Measurements from ENCODE around the gene GPR160.
A peak's percentile ranks its signal among the peaks of the same experiment; 100 is the strongest.
"Not testable (repeated sequence)": the region's sequence is repeated elsewhere in the genome, so short reads cannot be mapped to it uniquely, and the experiment has no call there.

Gene GPR160, protein sequence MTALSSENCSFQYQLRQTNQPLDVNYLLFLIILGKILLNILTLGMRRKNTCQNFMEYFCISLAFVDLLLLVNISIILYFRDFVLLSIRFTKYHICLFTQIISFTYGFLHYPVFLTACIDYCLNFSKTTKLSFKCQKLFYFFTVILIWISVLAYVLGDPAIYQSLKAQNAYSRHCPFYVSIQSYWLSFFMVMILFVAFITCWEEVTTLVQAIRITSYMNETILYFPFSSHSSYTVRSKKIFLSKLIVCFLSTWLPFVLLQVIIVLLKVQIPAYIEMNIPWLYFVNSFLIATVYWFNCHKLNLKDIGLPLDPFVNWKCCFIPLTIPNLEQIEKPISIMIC

DNA sequence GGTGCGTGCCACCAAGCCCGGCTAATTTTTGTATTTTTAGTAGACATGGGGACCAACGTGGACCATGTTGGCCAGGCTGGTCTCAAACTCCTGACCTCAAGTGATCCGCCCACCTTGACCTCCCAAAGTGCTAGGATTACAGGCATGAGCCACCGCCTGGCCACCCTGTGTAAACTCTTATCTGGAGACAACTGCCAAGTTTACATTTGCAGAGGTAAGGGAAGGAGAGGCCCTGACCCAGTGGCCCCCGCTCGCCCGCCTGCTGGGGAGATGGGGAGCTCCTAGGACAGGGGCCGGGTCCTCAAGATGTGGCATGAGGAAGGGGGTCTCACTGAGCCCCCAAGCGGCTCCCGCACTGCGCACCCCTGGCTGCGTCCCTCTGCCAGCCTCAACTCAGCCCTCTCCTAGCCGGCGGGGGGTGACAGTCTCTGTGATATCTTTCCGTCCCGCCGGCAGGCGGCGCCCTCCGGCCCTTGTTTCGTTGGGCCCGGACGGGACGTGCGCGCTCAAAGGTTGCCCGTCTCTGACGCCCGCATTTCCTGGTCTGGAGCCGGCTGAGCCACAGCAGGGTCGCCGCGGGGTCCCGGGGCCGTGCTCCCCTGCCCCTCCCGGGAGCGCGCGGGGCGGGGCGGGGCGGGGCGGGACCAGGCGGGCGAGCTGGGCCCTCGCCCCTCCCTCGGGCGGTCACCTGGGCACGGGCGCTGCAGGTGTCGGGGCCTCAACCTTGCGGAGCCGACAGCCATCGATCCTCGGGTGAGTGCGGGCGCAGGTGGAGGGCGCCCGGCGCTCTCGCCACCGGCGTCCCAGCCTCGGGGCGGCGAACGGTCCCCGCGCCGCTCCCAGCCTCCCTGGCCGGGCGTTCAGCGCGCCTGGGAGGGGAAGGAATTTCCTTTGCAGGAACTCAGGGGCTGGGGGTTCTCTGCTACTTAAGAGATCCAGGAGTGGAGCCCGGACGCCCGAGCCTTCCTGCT is at the start of gene GPR160:
Gene GPR160 (plus strand): TSS at position 533 of the 971 bp plus-strand sequence. CDS start 45,978 bp downstream, outside the sequence.
- peak; percentile 38 to 74 (median 64) for DNase-seq

DNA sequence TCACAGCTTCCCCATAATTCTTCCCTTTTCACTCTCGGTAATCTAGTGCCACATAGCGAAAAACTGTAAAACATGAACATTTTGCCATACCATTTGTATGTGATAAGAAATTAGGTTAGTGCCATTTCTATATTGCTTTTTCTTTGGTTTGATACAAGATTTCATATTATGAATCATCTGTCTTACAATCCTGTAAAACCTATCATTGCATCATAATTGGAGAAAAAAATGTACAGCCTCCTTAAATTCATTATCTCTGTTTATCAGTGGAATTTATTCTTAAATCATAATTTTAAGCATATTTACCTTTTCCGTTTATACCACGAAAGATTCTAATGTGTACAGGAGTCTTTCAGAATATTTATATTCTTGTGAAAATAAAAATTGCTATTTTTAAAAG is 47.4 kb upstream of the GPR160 start:
- DNase-seq, result no peak

DNA sequence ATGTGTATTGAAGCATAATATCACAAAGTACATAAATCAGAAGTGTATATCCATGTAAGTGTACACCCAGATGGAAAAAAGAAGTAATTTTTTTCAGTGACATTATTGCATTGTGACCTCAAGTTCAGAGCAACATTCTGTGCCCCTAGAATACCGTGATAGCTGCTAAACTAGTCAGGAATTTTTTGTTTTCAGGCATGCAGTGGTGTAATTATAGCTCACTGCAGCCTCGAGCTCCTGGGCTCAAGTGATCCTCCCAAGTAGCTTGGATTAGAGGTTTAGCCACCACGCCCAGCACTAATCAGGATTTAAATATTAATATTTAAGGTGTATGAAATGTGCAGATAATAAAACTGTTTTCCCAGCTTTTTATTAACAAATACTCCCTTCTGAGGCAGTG is 45.6 kb upstream of the GPR160 start:
- DNase-seq, result no peak

DNA sequence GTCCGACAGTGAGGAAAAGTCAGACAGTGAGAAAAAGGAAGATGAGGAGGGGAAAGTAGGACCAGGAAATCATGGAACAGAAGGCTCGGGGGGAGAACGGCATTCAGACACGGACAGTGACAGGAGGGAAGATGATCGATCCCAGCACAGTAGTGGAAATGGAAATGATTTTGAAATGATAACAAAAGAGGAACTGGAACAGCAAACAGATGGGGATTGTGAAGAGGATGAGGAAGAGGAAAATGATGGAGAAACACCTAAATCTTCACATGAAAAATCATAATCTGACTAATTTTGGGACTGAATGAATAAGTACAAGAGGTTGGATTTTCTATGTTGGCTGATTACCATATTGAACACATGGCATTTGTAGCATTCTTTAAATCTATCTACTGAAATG is 45.0 kb upstream of the GPR160 start:
- DNase-seq, result no peak

DNA sequence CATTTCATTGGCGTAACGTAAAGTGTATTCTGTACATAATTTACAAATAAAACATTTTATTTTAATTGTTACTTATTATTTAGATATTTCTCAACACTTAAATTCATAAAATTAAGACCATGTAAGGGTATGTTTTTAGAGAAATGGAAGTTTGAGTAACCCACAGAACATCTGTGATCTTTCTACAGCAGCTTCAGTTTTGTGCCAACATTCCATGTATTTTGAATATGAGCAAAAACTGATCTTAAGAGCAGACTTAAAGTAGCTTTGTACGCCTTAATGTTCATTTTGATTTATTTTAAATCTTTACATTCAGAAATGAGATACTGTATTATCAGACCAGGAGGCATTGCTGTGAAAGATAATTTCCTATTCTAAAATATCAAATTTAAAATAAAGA is 44.0 kb upstream of the GPR160 start:
- no peak for DNase-seq

DNA sequence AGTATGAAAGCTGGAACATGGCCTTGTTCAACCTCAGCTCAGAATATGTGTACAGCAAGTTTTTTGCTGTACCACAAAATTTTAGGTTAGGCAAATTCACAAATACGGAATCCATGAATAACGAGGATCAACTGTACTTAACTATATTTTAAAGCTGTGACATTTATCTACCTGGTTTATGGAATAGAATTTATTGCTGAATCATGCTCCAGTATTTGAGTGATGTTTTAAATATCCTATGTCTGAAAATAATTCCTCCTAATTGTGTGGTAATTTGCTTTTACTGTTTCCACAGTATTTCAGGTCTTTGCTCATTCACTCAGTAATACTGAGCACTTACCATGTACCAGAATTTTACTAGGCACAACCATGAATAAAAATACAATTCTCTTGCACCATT is 41.7 kb upstream of the GPR160 start:
- DNase-seq, result no peak

DNA sequence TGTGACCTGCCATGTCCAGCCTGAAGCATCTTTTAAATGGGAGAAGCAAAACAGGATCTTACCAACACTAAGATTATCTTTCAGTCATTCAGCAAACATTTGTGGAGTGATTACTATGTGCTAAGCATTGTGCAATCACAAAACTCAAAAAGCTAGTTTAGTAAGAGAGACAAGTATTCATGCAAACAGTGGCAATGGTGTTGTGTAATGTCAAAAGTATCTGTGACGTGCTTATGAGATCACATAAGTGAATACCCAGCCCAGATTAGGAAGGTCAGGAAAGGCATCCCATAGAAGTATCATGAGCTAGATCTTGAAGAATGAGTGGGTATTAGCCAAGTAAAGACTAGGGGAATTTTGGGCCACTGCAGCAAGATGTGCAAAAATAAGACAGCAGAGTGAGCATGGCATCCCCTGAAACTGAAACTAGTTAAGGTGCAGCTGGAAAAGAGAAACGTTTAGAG is 39.1 kb upstream of the GPR160 start:
- no peak for DNase-seq

DNA sequence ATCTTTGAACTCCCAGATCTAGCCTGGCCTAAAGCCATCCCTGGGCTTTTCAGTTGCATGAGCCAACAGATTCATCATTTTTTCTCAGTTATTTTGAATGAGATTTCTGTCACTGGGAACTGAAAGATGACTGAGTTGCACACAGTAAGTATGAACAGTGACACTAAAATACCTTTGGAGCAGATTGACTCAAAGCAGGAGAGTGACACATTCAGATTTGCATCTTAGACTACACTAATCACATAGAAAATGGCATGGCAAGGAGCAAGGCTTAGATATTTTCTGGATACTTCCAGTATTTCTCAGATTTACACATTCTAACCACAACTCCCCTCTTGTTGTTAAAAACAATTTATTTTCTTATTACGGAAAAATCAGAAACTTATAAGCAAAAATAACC is 38.4 kb upstream of the GPR160 start:
- no peak for DNase-seq

DNA sequence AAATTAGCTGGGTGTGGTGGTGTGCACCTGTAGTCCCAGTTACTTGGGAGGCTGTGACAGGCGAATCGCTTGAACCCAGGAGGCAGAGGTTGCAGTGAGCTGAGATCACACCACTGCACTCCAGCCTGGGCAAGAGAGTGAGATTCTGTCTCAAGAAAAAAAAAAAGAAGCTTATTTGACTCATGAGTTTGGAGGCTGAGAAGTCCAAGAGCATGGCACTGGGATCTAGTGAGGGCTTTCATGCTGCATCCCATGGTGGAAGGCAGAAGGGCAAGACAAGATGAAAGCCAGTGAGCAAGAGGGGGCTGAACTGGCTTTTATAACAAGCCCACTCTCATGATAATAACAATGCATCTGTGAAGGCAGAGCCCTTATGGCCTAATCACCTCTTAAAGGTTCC is 37.7 kb upstream of the GPR160 start:
- no peak for DNase-seq

DNA sequence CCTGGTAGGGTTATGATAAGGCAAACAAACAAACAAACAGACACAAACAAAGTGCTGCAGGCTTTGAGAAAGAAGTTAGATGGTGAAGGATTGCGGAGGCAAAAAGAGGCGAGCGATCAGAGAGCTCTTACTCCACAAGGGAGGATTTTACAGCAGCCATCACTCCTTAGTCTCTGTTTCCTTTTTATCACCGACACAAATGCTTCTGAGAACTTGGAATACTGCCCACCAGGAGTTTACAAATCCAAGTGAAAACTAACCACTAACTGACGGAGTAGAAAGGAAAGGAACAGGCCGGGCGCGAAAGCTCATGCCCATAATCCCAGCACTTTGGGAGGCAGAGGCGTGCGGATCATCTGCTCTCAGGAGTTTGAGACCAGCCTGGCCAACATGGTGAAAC is 35.6 kb upstream of the GPR160 start:
- no peak for DNase-seq

DNA sequence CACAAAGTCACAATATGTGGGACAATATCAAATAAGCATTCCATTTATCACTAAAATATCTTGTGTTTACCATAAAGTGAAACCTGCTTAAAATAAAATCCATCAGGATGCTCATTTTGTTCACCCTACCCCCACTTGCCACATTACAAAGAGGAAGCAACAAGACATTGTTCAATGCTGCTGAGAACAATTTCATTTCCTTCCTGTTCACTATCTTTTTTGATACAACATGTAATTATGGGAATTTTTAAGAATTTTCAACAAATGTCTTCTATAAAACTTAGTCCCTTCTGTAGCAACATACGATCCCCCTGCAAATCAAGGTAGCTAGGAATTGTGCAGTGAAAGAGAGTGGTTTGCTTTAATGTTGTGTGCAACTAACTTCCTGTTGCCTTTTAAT is 34.9 kb upstream of the GPR160 start:
- DNase-seq, result no peak

DNA sequence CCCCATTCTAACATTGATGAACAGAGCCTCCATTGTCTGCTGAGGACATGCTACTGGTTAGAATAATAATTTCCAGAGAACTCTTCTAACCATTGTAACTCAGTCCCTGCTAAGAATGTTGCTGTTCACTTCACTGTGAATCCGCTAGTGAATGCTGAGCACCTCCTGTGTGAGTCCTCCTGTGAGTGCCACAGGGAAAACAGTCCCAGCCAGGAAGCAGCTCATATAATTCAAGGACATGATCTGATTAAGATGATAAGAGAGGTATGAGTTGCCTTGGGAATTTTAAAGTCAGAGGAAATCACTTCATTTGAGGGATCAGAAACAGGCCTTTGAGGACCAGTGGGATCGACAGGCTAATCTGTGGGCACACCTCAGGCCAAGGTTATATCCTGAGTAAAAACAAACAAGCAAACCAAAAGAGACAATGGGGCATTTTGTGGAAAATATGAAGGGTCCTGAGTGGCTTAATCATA is 33.9 kb upstream of the GPR160 start:
- DNase-seq, result no peak

DNA sequence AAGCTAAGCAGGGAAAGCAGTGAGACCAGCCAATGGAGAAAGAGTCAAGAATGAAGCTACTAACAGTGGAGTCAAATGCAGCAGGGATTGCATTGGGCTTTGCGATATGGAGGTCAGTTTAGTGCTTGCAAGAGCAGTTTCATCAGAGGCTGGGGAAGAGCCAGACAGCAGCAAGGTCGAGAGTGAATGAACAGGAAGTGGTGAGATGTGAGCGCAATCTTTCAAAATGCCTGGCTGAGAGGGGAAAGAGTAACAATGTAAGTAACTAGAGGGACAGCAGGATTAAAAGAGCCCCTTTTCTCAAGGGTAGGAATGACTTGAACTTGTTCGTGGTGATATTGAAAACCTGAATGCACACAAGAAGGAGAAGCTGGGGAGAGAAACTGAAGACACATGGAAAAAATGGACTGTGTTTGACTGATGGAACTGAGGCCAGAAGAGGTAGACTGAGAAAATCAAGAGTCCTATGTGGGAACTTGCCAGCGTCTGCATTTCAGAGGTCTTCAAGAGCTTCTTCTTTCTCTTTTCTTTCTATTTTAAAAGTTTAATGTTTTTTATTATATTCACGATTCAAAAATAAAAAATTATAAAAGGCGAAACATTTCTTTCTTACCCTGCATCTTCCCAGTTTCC is 30.6 kb upstream of the GPR160 start:
- no peak for DNase-seq

DNA sequence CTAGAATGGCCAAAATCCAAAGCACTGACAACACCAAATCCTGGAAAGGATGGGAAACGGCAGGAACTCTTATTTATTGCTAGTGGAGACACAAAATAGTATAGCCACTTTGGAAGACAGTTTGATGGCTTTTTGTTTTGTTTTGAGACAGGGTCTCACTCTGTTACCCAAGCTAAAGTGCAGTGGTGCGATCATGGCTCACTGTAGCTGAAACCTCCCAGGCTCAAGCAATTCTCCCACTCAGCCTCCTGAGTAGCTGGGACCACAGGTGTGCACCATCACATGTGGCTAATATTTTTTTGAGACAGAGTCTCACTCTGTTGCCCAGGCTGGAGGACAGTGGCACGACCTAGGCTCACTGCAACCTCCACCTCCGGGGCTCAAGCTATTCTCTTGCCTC is 27.3 kb upstream of the GPR160 start:
- no peak for DNase-seq

DNA sequence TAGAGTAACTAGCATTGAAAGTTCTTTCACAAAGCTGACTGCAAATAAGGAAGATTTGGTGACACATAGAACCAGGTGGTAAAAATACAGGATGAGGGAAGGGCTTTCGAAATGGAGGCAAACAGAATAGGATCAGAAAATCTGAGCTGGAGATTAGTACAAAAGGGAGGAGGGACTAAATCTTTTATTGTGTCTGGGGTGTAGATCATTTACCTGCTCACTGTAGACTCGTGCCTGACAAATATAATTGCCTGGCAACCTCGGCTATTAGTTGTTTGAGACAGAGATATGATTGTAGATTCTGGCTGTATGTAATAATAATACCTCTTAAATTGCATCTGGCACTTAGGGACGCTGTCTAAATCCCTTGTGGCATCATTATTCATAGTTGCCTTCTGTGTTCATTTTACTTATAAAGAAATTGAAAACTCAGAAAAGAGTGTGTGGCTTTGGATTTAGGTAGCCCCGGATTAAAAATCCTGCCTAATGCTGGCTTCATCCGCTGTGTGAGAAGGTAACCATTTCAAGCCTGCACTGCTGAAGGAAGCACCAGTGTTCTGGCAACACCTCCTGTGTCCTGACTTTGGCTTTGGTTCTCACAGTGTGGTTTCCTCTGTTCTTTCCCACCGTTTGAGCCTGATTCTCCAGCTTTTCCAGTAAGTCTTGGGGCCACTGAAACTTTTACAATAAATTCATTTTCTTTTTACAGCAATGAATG is 25.0 kb upstream of the GPR160 start:
- DNase-seq, result no peak

DNA sequence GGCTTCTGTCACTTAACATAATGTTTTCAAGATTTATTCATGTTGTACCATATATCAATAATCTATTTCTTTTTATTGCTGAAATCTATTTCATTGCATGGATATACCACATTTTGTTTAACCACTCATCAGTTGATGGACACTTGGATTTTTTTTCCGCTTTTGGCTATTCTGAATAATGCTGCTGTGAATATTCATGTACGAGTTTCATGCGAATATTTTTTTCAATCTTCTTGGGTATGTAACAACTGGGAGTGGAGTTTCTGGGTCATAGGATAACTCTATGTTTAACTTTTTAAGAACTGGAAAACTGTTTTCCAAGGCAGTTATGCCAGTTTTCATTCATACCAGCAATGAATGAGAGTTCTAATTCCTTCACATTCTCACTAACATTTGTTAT is 21.7 kb upstream of the GPR160 start:
- no peak for DNase-seq

DNA sequence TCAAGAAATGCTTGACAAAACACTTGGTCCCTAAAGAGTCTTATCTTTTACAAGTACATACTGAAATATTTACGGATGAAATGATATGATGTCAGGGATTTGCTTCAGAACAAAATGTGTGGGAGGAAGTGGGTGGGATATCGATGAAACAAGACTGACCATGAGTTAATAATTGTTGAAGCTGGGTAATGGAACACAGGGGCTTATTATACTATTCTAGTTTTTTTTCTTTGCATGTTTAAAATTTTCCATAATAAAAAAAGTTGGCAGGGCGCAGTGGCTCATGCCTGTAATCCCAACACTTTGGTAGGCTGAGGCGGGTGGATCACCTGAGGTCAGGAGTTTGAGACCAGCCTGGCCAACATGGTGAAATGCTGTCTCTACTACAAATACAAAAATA is 18.5 kb upstream of the GPR160 start:
- not testable (repeated sequence) for DNase-seq

DNA sequence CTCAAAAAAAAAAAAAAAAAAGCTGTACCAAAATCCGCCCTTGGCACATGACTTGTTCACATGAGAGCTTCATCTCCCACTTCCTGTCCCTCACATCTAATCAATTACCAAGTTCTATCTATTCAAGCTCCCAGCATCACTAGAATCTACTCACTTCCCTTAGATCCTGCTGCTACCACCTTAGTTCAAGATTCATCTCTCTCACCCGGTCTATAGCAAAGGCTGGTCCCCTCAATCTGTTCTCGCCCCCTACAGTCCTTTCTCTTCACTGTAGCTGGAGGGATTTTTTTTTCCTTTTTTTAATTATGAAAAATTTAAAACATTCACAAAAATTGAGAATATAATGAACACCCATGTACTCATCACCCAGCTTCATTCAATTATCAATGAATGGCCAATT is 16.7 kb upstream of the GPR160 start:
- DNase-seq, result no peak

DNA sequence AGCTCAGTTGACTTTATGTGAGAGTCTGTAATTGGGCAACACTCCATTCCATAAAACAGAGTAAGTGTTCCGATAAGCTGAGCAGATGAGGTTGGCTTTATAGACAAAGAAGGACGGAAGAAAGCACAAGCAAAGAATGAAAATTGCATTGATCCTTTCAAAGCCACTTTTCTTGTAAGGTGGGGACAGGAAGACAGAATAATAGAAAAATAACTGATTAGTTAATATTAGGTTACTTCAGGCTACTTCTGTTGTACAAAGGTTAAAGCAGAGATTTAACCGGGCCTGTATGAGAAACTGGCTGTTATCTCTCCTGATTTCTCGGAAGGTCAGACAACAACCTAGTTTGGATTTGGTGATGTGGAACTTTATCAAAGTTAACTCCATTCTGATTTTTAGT is 15.5 kb upstream of the GPR160 start:
- DNase-seq, result no peak

DNA sequence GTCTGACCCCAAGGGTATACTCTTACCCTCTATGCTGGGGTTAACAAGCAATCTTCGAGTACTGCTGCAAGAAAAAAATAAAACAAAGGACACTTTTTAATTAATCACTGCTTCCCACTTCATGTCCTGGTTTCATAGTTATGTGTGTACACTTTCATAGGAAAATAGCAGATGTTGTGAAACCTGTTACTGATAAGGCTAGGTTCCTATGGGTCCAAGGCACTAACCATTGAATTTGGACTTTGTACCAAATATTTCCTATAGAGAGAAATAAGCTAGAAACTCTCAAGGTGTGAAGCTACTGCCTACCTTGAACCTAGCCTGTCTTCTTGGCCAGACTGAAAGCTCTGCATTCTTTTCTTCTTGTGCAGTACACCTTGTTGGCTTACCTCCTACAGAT is 14.6 kb upstream of the GPR160 start:
- no peak for DNase-seq

DNA sequence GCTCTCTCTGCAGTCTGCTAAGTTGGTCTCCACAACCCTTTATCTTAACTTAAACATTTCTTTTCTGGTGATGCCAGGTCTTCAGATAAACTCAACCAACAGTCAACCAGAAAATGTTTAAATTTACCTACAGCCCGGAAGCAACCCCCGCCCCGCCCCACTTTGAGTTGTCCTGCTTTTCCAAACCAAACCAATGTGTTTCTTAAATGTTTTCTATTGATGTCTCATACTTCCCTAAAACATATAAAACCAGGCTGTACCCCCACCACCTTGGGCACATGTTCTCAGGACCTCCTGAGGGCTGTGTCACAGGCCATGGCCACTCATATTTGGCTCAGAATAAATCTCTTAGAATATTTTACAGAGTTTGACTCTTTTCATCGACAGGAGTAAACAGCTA is 13.2 kb upstream of the GPR160 start:
- DNase-seq, result no peak

DNA sequence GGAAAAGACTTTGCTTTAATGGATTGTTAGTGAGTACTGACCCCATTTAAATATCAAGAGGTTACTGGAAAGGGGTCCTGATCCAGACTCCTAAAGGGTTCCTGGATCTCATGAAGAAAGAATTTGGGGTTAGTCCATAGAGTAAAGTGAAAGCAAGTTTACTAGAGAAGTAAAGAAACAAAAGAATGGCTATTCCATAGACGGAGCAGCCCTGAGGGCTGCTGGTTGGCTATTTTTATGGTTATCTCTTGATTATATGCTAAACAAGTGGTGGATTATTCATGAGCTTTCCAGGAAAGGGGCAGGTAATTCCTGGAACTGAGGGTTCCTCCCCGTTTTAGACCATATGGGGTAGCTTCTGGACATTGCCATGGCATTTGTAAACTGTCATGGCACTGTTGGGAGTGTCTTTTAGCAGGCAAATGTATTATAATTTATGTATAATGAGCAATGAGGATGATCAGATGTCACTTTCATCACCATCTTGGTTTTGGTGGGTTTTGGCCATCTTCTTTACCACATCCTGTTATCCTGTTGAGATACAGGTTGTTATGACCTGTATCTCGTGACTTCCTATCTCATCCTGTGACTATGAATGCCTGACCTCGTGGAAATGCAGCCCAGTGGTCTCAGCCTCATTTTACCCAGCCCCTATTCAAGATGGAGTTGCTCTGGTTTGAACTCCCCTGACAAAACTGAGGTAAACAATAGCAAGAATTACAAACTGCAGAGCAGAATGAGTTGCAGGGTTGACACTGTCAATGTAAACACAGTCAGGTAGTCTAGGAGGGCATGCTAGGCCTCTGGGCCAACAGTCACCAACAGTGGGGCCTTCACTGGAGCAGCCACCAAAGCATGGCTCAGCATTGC is 10.3 kb upstream of the GPR160 start:
- no peak for DNase-seq
